Heart left ventricle (tissue), 16 donors: ENCODE data around the gene MATR3. TPM values are rescaled to one million over a fixed set of nuclear protein-coding genes. Genes with fewer than 3 reads are reported as not detected.
A peak's percentile ranks its signal among the peaks of the same experiment; 100 is the strongest.

Source experiments
- ATAC-seq, 4 donors: fragments of 200-7000 bp; cut with Tn5 transposase; one replicate each; pipeline ENCODE4 v1.9.1; 2020 to 2022; ENCODE audit warnings: moderate library complexity in 4 of 4, mild to moderate bottlenecking in 3 of 4, moderate number of reproducible peaks in 1 of 4
- DNase-seq, 5 donors: peaks; one replicate each; pipeline ENCODE4 v3.0.0-alpha.2; 2020
- H3K27ac ChIP-seq, 12 donors: fragments of 200-600 bp; sonication (generic) in 4 of 12; one replicate each; pipeline versions ENCODE4 v1.5.0 to v1.8.0; 2016 to 2022; ENCODE audit warnings: mild to moderate bottlenecking in 2 of 12
- H3K27me3 ChIP-seq, 9 donors: fragments of 200-600 bp; sonication (generic) in 2 of 9; one replicate each; pipeline versions ENCODE4 v1.5.1 to v1.8.0; 2016 to 2022; ENCODE audit warnings: mild to moderate bottlenecking in 3 of 9
- H3K36me3 ChIP-seq, 9 donors: fragments of 200-600 bp; sonication (generic) in 2 of 9; one replicate each; pipeline versions ENCODE4 v1.5.0 to v1.8.0; 2018 to 2022; ENCODE audit warnings: mild to moderate bottlenecking in 2 of 9
- H3K4me1 ChIP-seq, 12 donors: fragments of 200-600 bp; sonication (generic) in 4 of 12; one replicate each; pipeline versions ENCODE4 v1.5.0 to v1.8.0; 2016 to 2022; ENCODE audit warnings: mild to moderate bottlenecking in 3 of 12
- H3K4me3 ChIP-seq, 12 donors: fragments of 200-600 bp; sonication (generic) in 4 of 12; one replicate each; pipeline versions ENCODE4 v1.5.0 to v1.8.0; 2017 to 2022; ENCODE audit warnings: mild to moderate bottlenecking in 9 of 12, moderate library complexity in 4 of 12
- H3K9me3 ChIP-seq, 12 donors: fragments of 200-600 bp; sonication (generic) in 4 of 12; one replicate each; pipeline versions ENCODE4 v1.5.0 to v1.8.0; 2016 to 2022; ENCODE audit warnings: mild to moderate bottlenecking in 1 of 12
- CTCF ChIP-seq, 12 donors: fragments of 200-600 bp; sonication (generic) in 4 of 12; IDR thresholded peaks; one replicate each; pipeline versions ENCODE4 v1.5.0 to v1.8.0; 2018 to 2022; ENCODE audit warnings: antibody characterized with exemption in 12 of 12, mild to moderate bottlenecking in 5 of 12
- POLR2A ChIP-seq, 2 donors: fragments of 450-650 bp; IDR thresholded peaks; one replicate each; pipeline ENCODE4 v1.6.1; 2017; ENCODE audit warnings: antibody characterized with exemption in 2 of 2, mild to moderate bottlenecking in 2 of 2, moderate library complexity in 2 of 2
- WGBS, 4 donors: extraction: QIAGEN DNeasy Blood & Tissue Kit in 2 of 4; methylation state at CpG; one replicate each; pipeline versions ENCODE4 v1.1.5 to v1.1.7; 2013 to 2018; 5-methylcytosine and 5-hydroxymethylcytosine counted together
- intact Hi-C, 10 donors: fragments of 100-400 bp; cut with DNase I; formaldehyde crosslinking; loops; one replicate each; pipeline versions ENCODE4 v1.11.1 to v1.14.2; 2022
- polyA plus RNA-seq, 2 donors: library from polyadenylated mRNA; stranded (reverse); fragments of 200-250 nt; gene quantifications; one replicate each; pipeline ENCODE4 v1.2.3, GENCODE V29; 2013
- total RNA-seq, 9 donors: library from RNA; depleted of rRNA in 2 of 9; stranded (reverse); fragments of >200 nt in 2 of 9; fragmentation: NEBNext Ultra II Directional in 3 of 9; extraction: Animal tissue kit (Norgen Biotek cat#: 25700) in 3 of 9; gene quantifications; one replicate each; pipeline versions ENCODE4 v1.1.0 to v1.2.4, GENCODE V29; 2016 to 2023
- donor health status: ischemic (EF 13 %, LVEDD 7.1; RV severe dilation, severe dysfunction).
- donor health status: healthy with polysubstance abuse.
- donor health status: DM: no; HTN: yes; CAD: no.
- donor health status: DM: no; HTN: no; CAD: no.
- donor health status: ischemic (EF 25% LVEDD 6.9; RV normal size, moderate dysfunction).
- donor health status: ischemic (EF 25% LVEDD 5.7; RV mildly dilated, moderate dysfunction).
- donor health status: healthy.
- donor health status: DM: yes; HTN: yes; CAD: no.
- donor health status: ischemic (EF 35%, LVEDD 5.7; RV mildly dilated, moderate dysfunction).
- donor health status: nonischemic (EF 11% LVEDD 7.7; RV severe dilation, severe dysfunction).
- donor health status: DM: yes; HTN: yes; CAD: no.
- donor health status: PGD.
- donor health status: ischemic (EF 29% LVEDD 5.4; RV normal size, mild dysfunction).
- donor health status: nonischemic (EF 23%, LVEDD 6.1; RV moderate dilation, normal function).

MATR3 gene
- total and polyA plus RNA-seq, 11 donors: 97.2 to 208 (median 138) TPM

GRCh38 chr5:139256820-139257219 is 36.7 kb upstream of the MATR3 start:
- H3K27ac ChIP-seq: no peak overlapping the region
- 92 to 95% (median 94%) methylated on average over 5 of the region's 5 CpGs for WGBS, 4 donors
- H3K36me3 ChIP-seq: no peaks in the 10 kb centered on the region
- H3K27me3 ChIP-seq: no peaks in the 10 kb centered on the region
- no peak overlapping the region for H3K4me3 ChIP-seq
- ATAC-seq (no peak), DNase-seq (no peak)
- H3K9me3 ChIP-seq: no peaks in the 10 kb centered on the region
- peaks cover 0 to 2% (median 0%) of the 10 kb centered on the region in 12 donors for H3K4me1 ChIP-seq
- intact Hi-C loops: loop anchor here in 2 of 10 donors (5.0 to 10.0 kb wide), 2 partner anchors 165 to 672 kb away; no protein-coding TSS in a partner anchor
- TF ChIP-seq POLR2A (IDR thresholded peaks at IDR 0.05) (no peak), CTCF (IDR thresholded peaks at IDR 0.05) (no peak)

- WGBS, 4 donors: 66 to 71% (median 70%) methylated on average over 6 of the region's 6 CpGs
- DNase-seq (no peak), ATAC-seq (peak in 1 of 4 donors; percentile 3)
- no peak overlapping the region for H3K4me3 ChIP-seq
- H3K36me3 ChIP-seq: no peaks in the 10 kb centered on the region
- H3K27ac ChIP-seq: peak overlapping the region in 9 of 12 donors; percentile 21 to 68 (median 32)
- TF ChIP-seq CTCF (IDR thresholded peaks at IDR 0.05) (no peak), POLR2A (IDR thresholded peaks at IDR 0.05) (no peak)
- no peaks in the 10 kb centered on the region for H3K9me3 ChIP-seq
- no peaks in the 10 kb centered on the region for H3K27me3 ChIP-seq
- peaks cover 0 to 17% (median 9%) of the 10 kb centered on the region in 12 donors for H3K4me1 ChIP-seq
- intact Hi-C loops: loop anchor here (1.0 to 10.0 kb wide), 20 partner anchors 167 to 687 kb away; partner anchors contain the start of genes HSPA9 (in 4 of the 10) and CTNNA1 (in 2 of the 10)
Measured at GRCh38 chr5:139262059-139262741, 31.3 kb upstream of the MATR3 start.

- TF ChIP-seq CTCF (IDR thresholded peaks at IDR 0.05) (peak; percentile 71 to 97 (median 92)), POLR2A (IDR thresholded peaks at IDR 0.05) (no peak)
- no peaks in the 10 kb centered on the region for H3K27me3 ChIP-seq
- H3K4me1 ChIP-seq: peaks cover 0 to 21% (median 12%) of the 10 kb centered on the region in 12 donors
- H3K36me3 ChIP-seq: no peaks in the 10 kb centered on the region
- 30 to 36% (median 31%) methylated on average over 8 of the region's 8 CpGs for WGBS, 4 donors
- ATAC-seq (peak; percentile 97 to 99 (median 98)), DNase-seq (peak; percentile 87 to 92 (median 89))
- intact Hi-C loops: loop anchor here (1.0 to 10.0 kb wide), 20 partner anchors 168 to 688 kb away; partner anchors contain the start of genes HSPA9 (in 4 of the 10) and CTNNA1 (in 2 of the 10)
- no peaks in the 10 kb centered on the region for H3K9me3 ChIP-seq
- H3K27ac ChIP-seq: peak overlapping the region in 10 of 12 donors; percentile 21 to 68 (median 30)
- no peak overlapping the region for H3K4me3 ChIP-seq
Measured at GRCh38 chr5:139262742-139263445, 30.6 kb upstream of the MATR3 start.

GRCh38 chr5:139263536-139263935 is 30.0 kb upstream of the MATR3 start:
- Histone ChIP-seq H3K4me1 (peaks cover 0 to 27% (median 16%) of the 10 kb centered on the region in 12 donors), H3K36me3 (no peaks in the 10 kb centered on the region), H3K27me3 (no peaks in the 10 kb centered on the region), H3K4me3 (no peak overlapping the region), H3K27ac (peak overlapping the region in 3 of 12 donors; percentile 25 to 64 (median 53)), H3K9me3 (no peaks in the 10 kb centered on the region)
- DNase-seq: no peak
- TF ChIP-seq CTCF (IDR thresholded peaks at IDR 0.05): no peak
- no peak for TF ChIP-seq POLR2A (IDR thresholded peaks at IDR 0.05)
- intact Hi-C loops: loop anchor here (2.0 to 10.0 kb wide), 19 partner anchors 169 to 689 kb away; partner anchors contain the start of genes HSPA9 (in 4 of the 10) and CTNNA1 (in 2 of the 10)
- 67 to 75% (median 73%) methylated on average over 1 of the region's 1 CpG for whole genome bisulfite sequencing, 4 donors
- ATAC-seq: no peak
